HG03025 (cell line): Measurements from ENCODE around the gene AIP.
"Not testable (repeated sequence)": the region's sequence is repeated elsewhere in the genome, so short reads cannot be mapped to it uniquely, and the experiment has no call there.

ENCODE experiments used
- ATAC-seq: cut with Tn5 transposase; IDR thresholded peaks from one replicate; pipeline ENCODE4 v1.9.1; 2021; ENCODE audit warnings: mild to moderate bottlenecking, moderate library complexity; ENCODE audit not compliant: unreplicated experiment, low FRiP score

AIP gene

DNA sequence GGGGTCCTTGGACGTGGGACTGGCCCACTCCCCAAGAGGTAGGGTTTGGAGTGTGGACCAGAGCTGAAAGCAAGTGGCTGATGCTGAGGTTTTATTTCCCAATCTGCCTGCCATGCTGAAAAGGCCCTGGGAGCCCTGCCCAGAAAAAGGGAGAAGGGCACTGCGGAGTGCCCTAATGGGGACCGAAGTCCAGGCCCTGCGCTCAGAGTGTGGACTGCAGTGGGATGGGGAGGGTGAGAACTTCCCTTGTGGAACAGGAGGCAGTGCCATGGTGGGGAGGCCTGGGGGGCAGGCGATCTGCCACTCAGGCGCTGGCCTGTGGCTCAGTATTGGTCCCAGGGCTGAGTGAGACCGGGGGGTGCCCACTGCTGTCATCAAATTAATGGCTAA lies 34.6 kb upstream of the AIP start:
- no peak for ATAC-seq

DNA sequence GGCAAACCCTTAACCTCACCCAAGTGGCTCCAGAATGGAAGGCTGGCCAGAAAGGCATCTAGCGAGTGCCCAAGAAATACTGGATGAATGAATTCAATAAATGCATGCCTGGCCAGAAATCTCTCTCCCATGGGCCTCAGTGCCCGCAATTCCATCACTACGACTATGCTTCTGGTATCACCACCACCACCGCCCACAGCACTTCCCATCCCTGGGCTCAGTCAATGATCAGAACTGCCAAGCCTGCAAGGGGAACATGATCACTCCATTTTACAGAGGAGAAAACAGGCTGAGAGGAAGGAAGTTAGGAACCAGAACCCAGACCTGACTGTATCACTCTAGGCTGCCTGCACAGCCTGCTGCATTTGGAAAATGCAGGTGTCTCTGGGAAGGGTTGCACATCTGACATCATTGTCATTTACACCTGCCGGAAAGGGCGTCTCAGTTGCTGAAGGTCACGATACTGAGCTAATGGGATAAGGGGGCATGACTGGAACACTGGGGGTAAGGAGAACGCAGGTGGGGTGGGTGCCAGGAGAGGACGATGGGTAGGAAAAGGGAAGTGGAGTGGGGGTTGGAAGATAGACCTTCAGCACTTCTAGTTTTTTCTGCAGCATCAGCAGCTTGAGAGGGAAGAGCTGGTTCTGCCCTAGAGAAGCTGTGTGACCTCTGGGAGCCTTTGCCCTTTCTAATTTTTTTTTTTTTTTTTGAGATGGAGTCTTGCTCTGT lies 33.5 kb upstream of the AIP start:
- ATAC-seq: no peak

DNA sequence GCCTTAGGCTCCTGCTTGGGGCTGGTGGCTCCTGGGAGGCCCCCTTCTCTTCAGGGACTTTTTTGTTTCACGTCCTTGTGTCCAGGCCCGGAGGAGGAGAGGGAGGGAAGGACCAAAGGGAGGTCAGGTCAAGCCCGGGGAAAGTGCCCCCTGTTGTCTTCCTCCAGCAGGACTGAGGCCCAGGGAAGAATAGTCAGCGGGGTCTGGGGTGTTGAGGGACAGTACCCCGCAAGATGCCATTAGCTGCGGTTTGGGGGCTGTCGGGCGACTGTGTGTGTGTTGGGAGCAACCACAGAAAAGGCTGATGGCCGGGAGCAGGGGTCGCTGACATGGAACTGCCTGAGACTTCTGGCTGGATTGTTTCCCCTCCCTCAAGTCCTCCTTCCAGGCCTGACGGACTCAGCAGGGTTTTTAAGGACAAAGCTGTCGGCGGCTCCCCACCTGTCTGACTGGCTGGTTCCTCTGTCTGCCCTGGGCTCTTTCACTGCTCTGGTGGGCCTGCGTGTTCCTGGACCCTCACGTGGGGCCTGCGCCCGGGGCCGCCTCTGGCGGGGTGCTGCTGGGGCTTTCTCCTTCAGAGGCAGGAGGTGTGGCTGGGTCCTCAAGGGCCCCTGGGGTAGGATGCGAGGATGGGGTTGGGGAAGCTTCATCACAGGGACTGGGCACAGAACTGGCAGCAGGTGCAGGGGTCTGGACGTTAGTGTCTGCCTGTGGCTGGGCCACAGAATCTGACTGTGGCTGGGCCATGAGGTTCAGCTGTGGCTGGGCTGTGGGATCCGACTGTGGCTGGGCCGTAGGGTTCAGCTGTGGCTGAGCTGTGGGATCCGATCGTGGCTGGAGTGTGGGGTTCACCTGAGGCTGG lies 31.8 kb upstream of the AIP start:
- ATAC-seq: no peak

DNA sequence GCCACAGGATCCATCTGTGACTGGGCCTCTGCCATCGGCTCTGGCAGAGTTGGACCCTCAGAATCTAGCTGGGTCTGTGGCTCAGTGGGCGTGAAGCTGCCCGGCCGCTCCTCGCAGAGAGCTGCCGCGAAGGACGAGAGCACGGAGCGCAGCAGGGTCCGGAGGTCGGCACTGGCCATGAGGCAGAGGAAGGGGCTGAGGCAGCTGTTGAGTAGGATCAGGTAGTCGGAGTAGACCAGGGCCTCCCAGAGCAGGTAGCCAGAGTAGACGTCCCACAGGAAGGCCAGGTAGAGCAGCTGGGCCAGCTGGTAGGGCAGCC lies 31.2 kb upstream of the AIP start:
- no peak for ATAC-seq

DNA sequence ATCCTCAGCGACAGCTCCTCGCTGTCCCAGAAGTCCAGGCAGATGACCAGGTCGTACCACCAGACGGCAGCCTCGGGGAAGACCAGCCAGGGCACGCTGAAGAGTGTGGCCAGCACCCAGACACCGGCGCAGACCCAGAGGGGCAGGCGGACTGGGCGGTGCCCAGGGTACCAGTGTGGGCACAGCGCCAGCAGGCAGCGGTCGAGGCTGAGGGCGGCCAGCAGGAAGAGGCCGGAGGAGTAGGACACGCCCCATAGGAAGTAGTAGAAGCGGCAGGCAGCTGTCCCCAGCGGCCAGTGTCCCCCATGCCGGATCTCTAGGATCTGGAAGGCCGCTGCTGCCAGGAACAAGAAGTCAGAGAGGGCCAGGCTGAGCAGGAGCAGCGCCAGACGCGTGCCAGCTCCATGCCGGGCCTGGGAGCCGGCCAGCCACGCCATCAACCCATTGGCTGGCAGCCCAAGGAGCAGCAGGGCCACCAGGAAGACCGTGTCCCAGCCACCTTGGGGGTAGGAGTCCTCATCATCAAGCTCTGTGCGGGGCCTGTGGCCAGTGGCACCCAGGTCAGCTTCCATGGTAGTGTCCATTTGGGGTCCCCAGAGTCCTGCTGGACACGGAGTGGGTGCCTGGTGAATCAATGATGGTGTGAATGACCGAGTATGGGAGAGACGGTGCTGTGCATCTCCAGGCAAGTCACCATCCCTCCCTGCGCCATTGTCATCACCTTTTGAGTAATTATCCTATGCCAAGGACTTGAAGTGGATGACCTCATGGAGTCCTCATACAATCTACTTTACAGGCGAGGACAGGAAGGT lies 30.5 kb upstream of the AIP start, which contains the start of gene GPR152:
Gene GPR152 (minus strand): TSS at position 589 of the 812 bp plus-strand sequence. CDS start 5 bp downstream, at position 584.
- ATAC-seq: no peak

DNA sequence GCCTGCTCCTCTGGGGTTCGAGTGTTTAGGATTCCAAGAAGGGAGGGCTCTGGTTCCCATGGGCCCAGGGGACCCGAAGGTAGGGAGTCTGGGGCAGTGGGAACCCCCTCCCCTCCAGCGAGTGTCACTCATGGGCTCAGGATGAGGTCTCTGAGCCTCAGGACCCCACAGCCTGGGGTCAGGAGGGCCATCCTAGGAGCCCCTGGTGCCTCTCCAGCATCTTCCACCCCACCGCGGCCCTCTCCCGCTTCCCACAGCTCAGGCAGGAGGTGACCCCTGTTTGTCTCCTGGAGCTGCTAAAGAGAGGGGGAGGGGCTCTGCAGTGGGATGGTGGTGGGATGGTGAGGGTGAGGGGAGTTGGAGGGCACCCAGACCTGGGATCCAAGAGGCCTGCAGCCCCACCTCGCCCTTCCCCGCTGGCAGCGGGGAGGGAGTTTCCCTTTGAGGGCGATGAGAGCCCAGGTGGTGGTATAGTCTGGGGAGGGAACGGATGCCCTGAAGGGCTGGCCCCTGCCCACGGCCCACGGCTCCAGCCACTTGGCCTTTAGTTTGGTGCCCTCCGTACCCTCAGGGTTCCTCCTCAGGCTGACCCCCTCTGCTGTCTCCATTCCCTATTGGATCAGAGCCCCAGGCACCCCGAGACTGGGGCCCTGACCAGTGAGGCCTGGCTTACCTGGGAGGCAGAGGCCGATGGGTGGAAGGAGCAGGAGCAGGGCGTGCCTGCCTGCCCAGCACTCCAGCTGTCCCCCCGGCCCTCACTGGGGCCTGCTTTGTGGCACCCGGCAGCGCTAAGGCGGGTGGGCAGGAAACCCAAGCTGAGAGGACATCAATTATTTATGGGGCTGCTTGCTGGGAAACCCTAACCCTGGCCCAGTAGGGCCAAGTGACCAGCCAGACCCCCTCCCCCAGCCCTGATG lies 28.8 kb upstream of the AIP start:
- ATAC-seq: no peak

DNA sequence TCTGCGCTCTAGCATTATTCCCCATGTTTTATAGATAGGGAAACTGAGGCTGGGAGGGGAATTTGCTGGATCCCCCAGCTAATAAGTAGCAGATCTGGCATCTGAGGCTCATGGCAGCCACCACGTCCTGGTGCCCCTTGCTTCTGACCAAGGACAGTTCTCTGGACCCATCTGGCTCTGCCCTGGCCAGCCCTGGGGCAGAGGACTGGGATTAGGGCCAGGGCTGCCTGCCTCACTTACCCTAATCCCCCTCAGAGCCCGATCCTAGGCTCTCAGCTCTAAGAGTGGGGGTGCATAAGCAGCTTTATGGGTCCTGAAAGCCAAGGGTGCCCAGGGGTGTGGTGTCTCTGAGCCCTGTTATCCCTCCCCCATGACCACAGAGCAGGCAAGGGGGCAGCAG lies 27.8 kb upstream of the AIP start, which contains the start of gene CABP4:
Gene CABP4 (plus strand): TSS at position 301 of the 400 bp plus-strand sequence. CDS start 70 bp downstream, at position 371.
- no peak for ATAC-seq

DNA sequence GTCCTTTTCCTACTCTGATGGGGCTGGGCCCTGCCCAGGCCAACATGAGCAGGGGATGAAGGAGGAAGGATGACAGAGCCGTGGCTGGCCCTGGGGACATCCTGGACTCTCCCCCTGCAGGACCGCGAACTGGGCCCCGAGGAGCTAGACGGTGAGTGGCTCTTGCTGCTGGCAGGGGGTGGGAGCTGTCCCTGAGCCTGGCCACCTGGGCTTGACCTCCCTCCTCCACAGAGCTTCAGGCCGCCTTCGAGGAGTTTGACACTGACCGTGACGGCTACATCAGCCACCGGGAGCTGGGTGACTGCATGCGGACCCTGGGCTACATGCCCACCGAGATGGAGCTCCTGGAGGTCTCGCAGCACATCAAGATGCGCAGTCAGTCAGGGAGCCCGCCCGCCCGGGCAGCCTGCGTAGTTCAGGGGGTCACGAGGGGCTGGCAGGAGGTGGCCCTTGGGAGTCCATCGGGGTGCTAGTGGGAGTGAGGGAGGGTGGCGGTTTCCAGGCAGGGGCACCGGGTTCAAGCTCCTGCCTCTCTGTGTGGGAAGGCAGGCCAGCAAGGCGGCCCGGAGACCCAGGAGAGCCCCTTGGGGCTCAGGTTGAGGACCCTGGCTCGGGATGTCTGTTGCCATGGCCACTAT lies 26.6 kb upstream of the AIP start:
- ATAC-seq: no peak

DNA sequence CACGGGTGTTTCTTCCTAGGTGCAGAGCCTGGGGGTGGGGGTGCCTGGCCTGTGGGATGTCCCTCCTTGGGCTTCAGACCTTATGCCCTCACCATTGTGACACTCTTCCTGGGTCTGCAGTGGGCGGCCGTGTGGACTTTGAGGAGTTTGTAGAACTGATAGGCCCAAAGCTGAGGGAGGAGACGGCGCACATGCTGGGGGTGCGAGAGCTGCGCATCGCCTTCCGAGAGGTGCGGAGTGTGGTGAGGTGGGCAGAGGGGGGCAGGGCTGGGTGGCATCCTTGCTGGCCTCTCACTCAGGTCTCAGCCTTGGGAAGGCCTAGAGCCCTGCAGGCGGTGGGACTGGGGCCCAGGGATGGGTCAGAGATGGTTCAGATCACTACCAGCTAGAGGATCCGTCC lies 25.4 kb upstream of the AIP start:
- ATAC-seq: no peak

DNA sequence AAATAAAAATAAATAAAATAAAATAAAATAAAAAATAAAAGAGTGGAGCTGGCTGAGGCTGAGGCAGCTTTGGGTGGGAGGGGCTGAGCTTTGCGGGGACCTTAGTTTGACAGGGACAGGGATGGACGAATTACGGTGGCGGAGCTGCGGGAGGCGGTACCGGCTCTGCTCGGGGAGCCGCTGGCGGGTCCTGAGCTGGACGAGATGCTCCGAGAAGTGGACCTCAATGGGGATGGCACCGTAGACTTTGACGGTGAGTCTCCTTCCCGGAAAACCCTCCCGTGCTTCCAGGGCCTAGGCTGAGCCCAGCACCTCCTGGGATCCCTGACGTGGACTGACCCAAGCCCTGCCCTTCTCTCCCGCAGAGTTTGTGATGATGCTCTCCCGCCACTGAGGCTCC lies 24.6 kb upstream of the AIP start:
- ATAC-seq: no peak

DNA sequence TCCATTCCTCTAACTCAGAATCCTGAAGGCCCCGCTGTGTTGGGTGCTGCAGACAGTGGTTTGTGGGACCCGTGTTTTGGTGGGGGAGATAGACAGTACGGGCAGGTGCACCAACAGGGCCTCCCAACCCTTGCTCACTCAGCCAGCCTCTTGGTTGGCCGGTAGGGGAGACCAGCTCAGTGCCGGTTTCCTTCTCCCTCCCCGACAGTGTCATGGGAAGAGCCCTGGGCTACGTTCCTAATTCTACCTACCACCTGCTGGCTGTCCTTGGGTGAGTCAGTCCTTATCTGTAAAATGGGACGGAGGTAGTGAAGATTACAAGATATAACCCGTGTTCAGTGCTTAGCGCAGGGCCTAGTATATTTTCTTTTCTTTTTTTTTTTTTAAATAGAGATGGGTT lies 19.6 kb upstream of the AIP start:
- no peak for ATAC-seq

DNA sequence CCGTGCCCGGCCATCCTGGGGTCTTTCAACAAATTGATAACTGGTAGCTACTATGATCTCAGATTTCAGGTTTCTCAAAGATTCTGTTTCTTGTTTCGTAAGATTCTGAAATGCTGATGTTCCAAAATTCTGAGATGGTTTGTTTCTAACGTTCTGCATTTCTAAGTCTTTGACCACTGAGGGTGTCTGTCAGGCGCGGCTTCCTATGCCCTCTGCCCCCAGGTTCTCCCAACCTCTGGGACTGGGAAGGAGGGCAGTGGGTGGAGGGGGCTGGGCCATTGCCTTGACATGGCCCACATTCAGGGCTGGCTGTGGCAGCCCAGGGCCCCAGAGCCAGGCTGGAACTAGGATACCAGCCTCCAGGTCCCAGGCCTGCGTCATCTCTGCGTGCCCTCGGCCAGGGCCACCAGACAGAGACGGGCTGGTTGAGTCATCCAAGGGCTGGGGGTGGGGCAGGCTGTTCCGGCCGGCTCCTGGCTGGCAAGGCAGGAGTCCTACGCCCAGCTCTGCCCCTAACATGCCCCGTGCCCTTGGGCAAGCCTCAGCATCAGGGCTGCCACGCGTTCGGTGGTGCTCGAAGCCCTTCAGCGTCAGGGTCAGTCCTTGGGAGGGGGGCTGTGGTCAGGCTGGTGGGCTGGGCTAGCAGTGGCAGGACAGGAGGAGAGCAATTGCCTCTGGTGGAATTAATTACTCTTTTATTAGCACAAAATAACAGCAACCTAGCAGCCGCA lies 19.0 kb upstream of the AIP start:
- ATAC-seq: no peak

DNA sequence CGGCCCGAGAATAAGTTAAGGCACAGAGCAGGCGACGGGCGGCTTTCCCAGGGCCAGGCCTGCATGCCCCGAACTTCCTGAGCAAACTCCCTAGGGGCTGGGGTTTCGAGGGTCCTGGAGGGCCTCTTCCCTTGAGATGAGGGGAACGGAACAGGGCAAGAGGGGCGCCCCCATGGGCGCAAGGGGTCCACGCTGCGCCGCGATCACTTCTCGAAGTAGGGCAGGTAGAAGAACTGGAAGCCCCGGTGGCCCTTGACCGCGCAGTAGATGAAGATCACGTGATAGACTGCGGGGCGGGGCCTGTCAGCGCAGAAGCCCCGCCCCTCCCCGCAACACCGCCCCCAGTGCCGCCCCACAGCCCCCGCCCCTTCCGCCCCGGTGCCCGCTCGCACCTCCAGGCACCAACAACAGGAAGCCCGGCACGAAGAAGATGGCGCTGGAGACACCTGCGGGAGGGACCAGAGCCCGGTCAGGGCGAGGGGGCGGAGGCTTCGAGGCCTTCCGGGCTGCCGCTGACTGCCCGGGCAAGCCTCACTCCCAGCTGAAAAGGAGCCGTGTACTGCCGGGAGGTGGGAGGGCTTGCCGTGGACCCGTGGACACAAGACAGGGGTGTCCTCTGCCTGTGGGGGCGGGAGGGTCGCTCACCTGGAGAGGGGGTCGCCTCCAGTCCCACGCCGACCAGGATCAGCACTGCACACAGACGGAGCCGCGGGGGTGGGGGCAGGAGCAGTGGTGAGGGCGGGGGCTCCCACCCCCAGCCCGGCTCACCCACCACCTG lies 18.2 kb upstream of the AIP start:
- peak; percentile 36 for ATAC-seq

DNA sequence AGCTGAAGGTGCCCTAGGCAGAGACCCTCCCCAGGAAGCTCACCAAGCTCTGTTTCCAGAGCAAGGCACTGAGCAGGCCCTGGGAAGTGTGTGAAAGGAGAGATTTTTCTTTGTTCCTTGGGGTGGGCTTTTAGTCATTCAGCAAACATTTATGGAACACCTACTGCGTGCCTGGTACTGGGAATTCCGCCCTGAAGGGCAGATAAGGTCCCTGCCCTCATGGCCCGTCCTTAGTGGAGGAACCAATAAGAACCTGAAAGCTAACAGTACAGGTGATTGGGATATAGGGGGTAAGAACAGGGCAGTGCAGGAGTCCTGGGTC lies 17.7 kb upstream of the AIP start:
- ATAC-seq: no peak

DNA sequence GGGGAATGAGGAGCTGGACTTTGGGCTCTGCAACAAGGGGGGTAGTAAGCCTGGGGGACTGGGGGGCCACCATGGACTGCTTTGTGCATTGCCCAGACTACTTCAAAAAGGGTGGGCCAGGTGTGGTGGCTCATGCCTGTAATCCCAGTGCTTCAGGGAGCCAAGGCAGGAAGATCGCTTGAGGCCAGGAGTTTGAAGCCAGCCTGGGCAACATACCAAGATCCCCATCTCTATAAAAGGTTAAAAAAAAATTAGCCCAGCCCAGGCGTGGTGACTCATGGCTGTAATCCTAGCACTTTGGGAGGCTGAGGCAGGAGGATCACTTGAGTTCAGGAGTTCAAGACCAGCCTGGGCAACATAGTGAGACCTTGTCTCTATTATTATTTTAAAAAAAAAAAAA lies 17.3 kb upstream of the AIP start:
- not testable (repeated sequence) for ATAC-seq

DNA sequence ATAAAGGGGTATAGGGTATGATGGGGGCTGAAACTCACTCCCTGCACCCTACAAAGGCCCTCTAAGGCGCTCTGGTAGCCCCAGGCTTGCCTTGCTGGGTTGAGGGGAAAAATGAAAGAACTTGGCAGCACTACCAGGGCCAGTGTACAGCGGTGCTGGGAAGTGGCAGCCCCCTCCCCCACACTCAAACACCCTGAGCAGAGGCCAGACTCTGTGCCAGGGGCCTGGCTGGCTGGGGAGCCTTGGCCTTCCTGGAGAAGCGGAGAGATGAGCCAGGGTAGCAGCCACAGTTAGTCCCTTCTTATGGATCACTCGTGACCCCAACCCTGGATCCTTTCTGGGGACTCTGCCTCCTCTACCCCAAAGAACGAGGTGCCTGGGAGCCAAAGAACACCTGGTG lies 16.5 kb upstream of the AIP start:
- ATAC-seq: no peak

DNA sequence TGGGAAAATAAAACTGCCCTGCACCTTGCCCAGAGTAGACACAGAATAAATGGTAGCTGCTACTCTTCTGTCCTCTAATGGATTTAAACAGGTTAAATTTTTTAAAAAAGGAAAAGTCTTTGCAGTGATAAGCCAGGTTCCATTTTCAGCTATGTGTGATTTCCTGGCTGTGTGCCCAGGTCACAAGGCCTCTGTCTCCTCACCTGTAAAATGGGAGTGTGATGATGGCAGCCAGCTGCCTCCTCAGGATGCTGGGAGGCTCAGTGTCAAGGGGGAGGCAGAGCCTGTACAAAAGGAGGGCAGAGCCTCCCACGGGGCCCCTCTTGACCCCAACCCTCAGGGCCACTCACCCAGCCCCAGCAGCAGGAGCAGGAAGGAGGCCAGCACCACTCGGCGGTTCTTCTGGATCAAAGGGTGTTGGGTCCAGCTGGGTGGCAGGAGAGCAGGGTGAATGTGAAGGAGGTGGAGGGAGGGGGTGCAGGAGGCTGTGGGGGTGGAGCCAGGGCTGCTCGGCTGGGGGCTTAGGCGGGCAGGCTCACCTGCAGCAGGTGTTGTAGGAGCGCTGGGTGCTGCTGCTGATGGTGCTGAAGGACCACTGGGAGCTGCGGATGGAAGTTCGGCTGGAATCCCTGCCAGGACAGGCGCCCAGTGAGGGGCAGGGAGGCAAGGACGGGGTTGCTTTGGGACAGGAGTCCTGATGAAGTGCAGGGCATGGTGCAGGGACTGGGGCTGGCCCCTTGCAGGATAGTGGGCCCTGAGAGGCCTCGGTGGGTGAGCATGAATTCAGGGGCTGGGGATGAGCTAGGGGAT lies 15.7 kb upstream of the AIP start:
- no peak for ATAC-seq

DNA sequence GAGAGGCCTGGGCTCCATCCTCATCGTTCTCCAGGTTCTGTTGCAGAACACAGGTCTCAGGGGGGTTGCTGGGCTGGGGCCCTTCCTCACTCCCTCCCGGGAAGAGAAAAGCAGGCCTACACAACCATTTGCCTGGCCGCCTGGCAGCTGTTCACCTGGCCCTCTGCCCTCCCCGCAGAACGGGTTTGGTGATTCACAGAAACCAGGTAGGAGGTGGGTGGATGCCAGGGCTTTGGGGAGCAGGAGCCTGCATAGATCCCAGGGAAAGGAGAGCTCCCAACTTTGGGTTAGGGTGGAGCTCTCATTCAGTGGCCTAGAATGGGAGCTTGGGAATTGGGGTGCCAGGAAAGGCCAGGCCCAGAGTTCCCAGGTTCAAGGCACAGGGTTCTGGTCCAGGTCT lies 14.8 kb upstream of the AIP start:
- ATAC-seq: no peak
